Dermis microvascular lymphatic vessel endothelial cell (primary cell): ENCODE measurements around the gene NNT. TPM values are rescaled to one million over a fixed set of nuclear protein-coding genes. Genes with fewer than 3 reads are reported as not detected.
"Not testable (repeated sequence)": the region's sequence is repeated elsewhere in the genome, so short reads cannot be mapped to it uniquely, and the experiment has no call there.

Experiments
- DNase-seq, 2 donors: peaks; one replicate each; pipeline versions ENCODE4 v3.0.0 to v3.0.0-alpha.2; 2010; ENCODE audit warnings: low read depth in 2 of 2
- total RNA-seq: library from RNA; depleted of rRNA; stranded (reverse); fragments of >200 nt; gene quantifications from 2 replicates; pipeline ENCODE4 v1.2.1, GENCODE V29; 2014

Gene NNT
- total RNA-seq: 61.4 and 96.0 TPM in 2 replicates

- peak in 1 of 2 donors; percentile 79 for DNase-seq
Observed at GRCh38 chr5:43602461-43603343, at the start of gene NNT. Gene NNT (plus strand): TSS chr5:43603180. CDS start chr5:43609196, 6,016 bp downstream.

- no peak for DNase-seq
Observed at GRCh38 chr5:43553381-43553780, 49.6 kb upstream of the NNT start.

- DNase-seq: no peak
Observed at GRCh38 chr5:43554497-43554896, 48.5 kb upstream of the NNT start.

GRCh38 chr5:43555895-43556606, 46.9 kb upstream of the NNT start:
- DNase-seq: peak; percentile 25 to 50

GRCh38 chr5:43556607-43556856, 46.4 kb upstream of the NNT start:
- DNase-seq: not testable (repeated sequence)

- peak; percentile 73 to 92 for DNase-seq
Observed at GRCh38 chr5:43556857-43557542, 46.0 kb upstream of the NNT start, which contains the start of gene PAIP1. Gene PAIP1 (minus strand): TSS chr5:43557077. CDS start chr5:43556846, 231 bp downstream.

GRCh38 chr5:43560128-43560527, 42.9 kb upstream of the NNT start:
- no peak for DNase-seq

- DNase-seq: no peak
Observed at GRCh38 chr5:43561356-43561755, 41.6 kb upstream of the NNT start.

GRCh38 chr5:43563321-43563720, 39.7 kb upstream of the NNT start:
- DNase-seq: peak in 1 of 2 donors; percentile 39

GRCh38 chr5:43564289-43564850, 38.6 kb upstream of the NNT start:
- no peak for DNase-seq

GRCh38 chr5:43565043-43565442, 37.9 kb upstream of the NNT start:
- DNase-seq: no peak

- no peak for DNase-seq
Observed at GRCh38 chr5:43567967-43568366, 35.0 kb upstream of the NNT start.

- peak in 1 of 2 donors; percentile 3 for DNase-seq
Observed at GRCh38 chr5:43569236-43569746, 33.7 kb upstream of the NNT start.

- DNase-seq: no peak
Observed at GRCh38 chr5:43570450-43571158, 32.4 kb upstream of the NNT start.

- no peak for DNase-seq
Observed at GRCh38 chr5:43571237-43571636, 31.7 kb upstream of the NNT start.

- DNase-seq: no peak
Observed at GRCh38 chr5:43572357-43572756, 30.6 kb upstream of the NNT start.

- peak; percentile 37 to 51 for DNase-seq
Observed at GRCh38 chr5:43573058-43573457, 29.9 kb upstream of the NNT start.

GRCh38 chr5:43580402-43581210, 22.4 kb upstream of the NNT start:
- DNase-seq: not testable (repeated sequence)

GRCh38 chr5:43581398-43581797, 21.6 kb upstream of the NNT start:
- DNase-seq: no peak
